GM23248 (cell line): ENCODE results near the gene COPS8.

Experiments
- EZH2 ChIP-seq: fragments of 200-600 bp; sonication (generic); IDR thresholded peaks from 2 replicates; pipeline ENCODE4 v1.6.1; 2018; ENCODE audit warnings: antibody characterized with exemption, mild to moderate bottlenecking; ENCODE audit not compliant: insufficient read depth, poor library complexity, severe bottlenecking
- EZH2phosphoT487 ChIP-seq: fragments of 200-600 bp; sonication (generic); IDR thresholded peaks from 2 replicates; pipeline ENCODE4 v1.6.1; 2018; ENCODE audit warnings: antibody characterized with exemption, moderate library complexity, mild to moderate bottlenecking, low read depth; ENCODE audit not compliant: insufficient read depth

DNA sequence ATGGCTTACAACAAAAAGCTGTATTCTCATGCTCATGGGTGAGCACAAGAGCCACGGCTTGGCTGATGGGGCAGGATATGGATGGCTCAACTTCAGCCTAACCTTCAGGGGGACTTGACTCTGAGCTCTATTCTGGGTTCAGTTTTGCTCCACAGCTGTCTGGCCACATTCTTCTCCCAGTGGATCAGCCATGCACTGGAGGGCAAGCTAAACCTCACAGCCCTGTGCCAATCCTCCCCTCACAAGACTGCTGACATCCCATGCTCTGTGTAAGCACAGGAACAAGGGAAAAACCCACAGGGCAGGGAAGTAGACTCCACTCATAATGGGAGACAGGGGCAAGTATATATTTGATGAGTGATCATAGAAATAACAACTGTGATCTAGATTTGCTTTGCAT is 35.6 kb downstream of the COPS8 start:
- TF ChIP-seq EZH2: no peak
- TF ChIP-seq EZH2phosphoT487: no peak
